ENCODE data around the gene TF.

DNA sequence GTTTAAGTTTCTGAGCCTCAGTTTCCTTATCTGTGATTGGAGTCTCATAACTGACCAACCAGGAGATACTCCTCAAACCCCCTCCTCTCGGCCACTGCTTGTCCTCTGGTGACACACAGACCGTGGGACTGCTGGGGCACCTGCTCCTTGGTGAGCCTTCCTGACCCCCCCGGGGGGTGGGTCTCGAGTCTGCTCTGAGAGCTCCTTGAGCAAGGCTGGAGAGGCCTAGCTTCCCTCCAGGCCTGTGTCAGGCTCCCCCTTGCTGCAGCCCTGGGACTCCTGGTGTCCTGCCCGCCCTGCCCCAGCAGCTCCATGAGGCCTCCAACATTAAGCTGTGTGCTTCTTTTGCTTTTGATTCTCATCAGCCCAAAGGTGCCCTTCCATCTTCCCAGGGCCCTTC, 87.1 kb downstream of the TF start:
- TF ChIP-seq, protein P1, sequence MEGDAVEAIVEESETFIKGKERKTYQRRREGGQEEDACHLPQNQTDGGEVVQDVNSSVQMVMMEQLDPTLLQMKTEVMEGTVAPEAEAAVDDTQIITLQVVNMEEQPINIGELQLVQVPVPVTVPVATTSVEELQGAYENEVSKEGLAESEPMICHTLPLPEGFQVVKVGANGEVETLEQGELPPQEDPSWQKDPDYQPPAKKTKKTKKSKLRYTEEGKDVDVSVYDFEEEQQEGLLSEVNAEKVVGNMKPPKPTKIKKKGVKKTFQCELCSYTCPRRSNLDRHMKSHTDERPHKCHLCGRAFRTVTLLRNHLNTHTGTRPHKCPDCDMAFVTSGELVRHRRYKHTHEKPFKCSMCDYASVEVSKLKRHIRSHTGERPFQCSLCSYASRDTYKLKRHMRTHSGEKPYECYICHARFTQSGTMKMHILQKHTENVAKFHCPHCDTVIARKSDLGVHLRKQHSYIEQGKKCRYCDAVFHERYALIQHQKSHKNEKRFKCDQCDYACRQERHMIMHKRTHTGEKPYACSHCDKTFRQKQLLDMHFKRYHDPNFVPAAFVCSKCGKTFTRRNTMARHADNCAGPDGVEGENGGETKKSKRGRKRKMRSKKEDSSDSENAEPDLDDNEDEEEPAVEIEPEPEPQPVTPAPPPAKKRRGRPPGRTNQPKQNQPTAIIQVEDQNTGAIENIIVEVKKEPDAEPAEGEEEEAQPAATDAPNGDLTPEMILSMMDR (optimal IDR thresholded peaks at IDR 0.05 in 1 of 3, IDR thresholded peaks at IDR 0.05 in 1 of 3, conservative IDR thresholded peaks at IDR 0.05 in 1 of 3; ENCODE audit: extremely low read depth in 1 of 3, insufficient read depth in 2 of 3, low read length in 3 of 3), result no peak
- TF ChIP-seq EZH2 (IDR thresholded peaks at IDR 0.05; ENCODE audit: low read length), result no peak
